ENCODE data around the gene HELZ. TPM values are rescaled to one million over a fixed set of nuclear protein-coding genes. Genes with fewer than 3 reads are reported as not detected.

HELZ gene
- total RNA-seq, 6 donors from 2014 or later, result 52.1 to 166 (median 60.8) TPM

DNA sequence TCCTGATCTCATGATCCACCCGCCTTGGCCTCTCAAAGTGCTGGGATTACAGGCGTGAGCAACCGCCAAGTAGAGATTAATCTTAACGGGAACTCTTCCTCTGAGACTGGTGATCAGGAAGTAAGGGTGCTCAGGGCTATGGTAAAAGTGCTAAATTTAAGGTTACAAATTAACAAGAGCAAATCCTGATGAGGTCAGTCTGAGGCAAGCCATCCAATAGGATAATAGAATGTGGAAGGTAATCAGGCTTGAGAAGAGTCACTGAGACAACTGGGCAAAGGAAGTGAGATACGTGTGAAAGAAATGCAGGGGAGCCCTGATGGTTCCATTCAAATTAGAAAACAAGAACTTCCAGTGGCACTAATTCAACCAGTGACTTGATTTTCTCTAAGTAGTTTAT is 131.5 kb downstream of the HELZ start:
- ATAC-seq (ENCODE audit: low FRiP score in 2 of 2) (no peak), DNase-seq (no peak)
- no peak overlapping the region for H3K27ac ChIP-seq
- no peak overlapping the region for H3K4me3 ChIP-seq
- H3K4me1 ChIP-seq, result peaks cover 0 to 5% (median 0%) of the 10 kb centered on the region in 4 donors
- peaks cover 14 to 71% (median 37%) of the 10 kb centered on the region in 4 donors for H3K36me3 ChIP-seq
- H3K9me3 ChIP-seq, result peaks cover 4 to 9% (median 5%) of the 10 kb centered on the region in 4 donors
- H3K27me3 ChIP-seq, result no peaks in the 10 kb centered on the region
- TF ChIP-seq, protein P1, sequence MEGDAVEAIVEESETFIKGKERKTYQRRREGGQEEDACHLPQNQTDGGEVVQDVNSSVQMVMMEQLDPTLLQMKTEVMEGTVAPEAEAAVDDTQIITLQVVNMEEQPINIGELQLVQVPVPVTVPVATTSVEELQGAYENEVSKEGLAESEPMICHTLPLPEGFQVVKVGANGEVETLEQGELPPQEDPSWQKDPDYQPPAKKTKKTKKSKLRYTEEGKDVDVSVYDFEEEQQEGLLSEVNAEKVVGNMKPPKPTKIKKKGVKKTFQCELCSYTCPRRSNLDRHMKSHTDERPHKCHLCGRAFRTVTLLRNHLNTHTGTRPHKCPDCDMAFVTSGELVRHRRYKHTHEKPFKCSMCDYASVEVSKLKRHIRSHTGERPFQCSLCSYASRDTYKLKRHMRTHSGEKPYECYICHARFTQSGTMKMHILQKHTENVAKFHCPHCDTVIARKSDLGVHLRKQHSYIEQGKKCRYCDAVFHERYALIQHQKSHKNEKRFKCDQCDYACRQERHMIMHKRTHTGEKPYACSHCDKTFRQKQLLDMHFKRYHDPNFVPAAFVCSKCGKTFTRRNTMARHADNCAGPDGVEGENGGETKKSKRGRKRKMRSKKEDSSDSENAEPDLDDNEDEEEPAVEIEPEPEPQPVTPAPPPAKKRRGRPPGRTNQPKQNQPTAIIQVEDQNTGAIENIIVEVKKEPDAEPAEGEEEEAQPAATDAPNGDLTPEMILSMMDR (IDR thresholded peaks at IDR 0.05), result no peak
- WGBS, 2 donors, result 97 to 99% methylated on average over 5 of the region's 5 CpGs

- Histone ChIP-seq H3K27ac (no peak overlapping the region), H3K4me1 (peaks cover 0 to 5% (median 0%) of the 10 kb centered on the region in 4 donors), H3K4me3 (no peak overlapping the region), H3K9me3 (peaks cover 4 to 6% (median 4%) of the 10 kb centered on the region in 4 donors), H3K36me3 (peaks cover 30 to 72% (median 51%) of the 10 kb centered on the region in 4 donors), H3K27me3 (no peaks in the 10 kb centered on the region)
- no peak for DNase-seq
- 71% methylated on average over 1 of the region's 1 CpG for WGBS, 2 donors
- ATAC-seq (ENCODE audit: low FRiP score in 2 of 2), result no peak
- TF ChIP-seq POLR2AphosphoS5 (IDR thresholded peaks at IDR 0.05) (no peak), EP300 (IDR thresholded peaks at IDR 0.05) (no peak), POLR2A (IDR thresholded peaks at IDR 0.05) (no peak)
- TF ChIP-seq, protein P1 (IDR thresholded peaks at IDR 0.05), result no peak
Observed at GRCh38 chr17:67111808-67112207, 133.2 kb downstream of the HELZ start.

DNA sequence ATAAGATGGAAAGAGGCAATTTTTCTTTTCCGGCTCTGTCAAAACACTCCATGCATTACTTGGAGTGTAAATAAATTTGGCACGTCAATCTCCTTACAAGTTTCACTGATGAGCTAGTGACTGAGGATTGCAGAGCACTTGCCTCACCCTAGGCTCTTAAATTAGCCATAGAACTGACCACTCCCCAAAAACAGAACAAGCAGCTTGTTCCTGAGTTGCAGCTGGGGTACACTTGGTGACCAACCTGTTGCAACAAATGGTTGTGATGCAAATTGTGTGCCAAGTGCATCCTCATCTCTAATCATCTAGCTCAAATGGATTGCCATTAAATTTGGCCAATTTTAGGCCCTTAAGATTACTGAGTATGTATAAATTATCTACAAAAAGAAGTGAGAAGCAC is 133.7 kb downstream of the HELZ start:
- no peak for DNase-seq
- Histone ChIP-seq H3K36me3 (peaks cover 34 to 77% (median 56%) of the 10 kb centered on the region in 4 donors), H3K9me3 (peaks cover 0 to 4% (median 1%) of the 10 kb centered on the region in 4 donors), H3K4me1 (peaks cover 0 to 5% (median 0%) of the 10 kb centered on the region in 4 donors), H3K27ac (no peak overlapping the region), H3K4me3 (no peak overlapping the region), H3K27me3 (no peaks in the 10 kb centered on the region)
- no peak for ATAC-seq (ENCODE audit: low FRiP score in 2 of 2)
- WGBS, 2 donors, result 84 to 86% methylated on average over 2 of the region's 2 CpGs
- TF ChIP-seq, protein P1 (IDR thresholded peaks at IDR 0.05), result no peak
- TF ChIP-seq POLR2A (IDR thresholded peaks at IDR 0.05), result no peak

DNA sequence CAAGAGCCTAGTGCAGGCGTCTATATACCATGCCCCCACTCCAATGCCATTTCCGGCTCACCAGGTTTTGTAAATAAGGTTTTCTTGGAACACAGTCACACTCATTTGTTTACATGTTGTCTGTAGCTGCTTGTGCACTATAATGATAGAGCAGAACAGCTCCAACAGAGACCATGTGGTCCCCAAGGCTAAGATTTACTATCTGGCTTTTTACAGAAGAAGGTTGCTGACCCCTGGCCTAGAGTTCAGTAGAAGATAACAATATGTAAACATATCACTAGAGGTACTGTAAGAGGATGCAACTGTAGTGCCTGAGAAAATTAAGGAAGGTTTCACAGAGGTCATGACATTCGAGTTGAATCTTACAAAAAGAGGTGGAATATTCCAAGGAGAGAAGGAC is 134.4 kb downstream of the HELZ start:
- Histone ChIP-seq H3K9me3 (no peaks in the 10 kb centered on the region), H3K27ac (no peak overlapping the region), H3K27me3 (no peaks in the 10 kb centered on the region), H3K4me3 (no peak overlapping the region), H3K36me3 (peaks cover 34 to 83% (median 58%) of the 10 kb centered on the region in 4 donors), H3K4me1 (peaks cover 0 to 5% (median 0%) of the 10 kb centered on the region in 4 donors)
- ATAC-seq (ENCODE audit: low FRiP score in 2 of 2) (no peak), DNase-seq (no peak)
- 71 to 79% methylated on average over 3 of the region's 3 CpGs for WGBS, 2 donors
- TF ChIP-seq POLR2A (IDR thresholded peaks at IDR 0.05), result no peak
- TF ChIP-seq, protein P1 (IDR thresholded peaks at IDR 0.05), result no peak
- TF ChIP-seq POLR2AphosphoS5 (IDR thresholded peaks at IDR 0.05), result no peak
- TF ChIP-seq EP300 (IDR thresholded peaks at IDR 0.05), result no peak

DNA sequence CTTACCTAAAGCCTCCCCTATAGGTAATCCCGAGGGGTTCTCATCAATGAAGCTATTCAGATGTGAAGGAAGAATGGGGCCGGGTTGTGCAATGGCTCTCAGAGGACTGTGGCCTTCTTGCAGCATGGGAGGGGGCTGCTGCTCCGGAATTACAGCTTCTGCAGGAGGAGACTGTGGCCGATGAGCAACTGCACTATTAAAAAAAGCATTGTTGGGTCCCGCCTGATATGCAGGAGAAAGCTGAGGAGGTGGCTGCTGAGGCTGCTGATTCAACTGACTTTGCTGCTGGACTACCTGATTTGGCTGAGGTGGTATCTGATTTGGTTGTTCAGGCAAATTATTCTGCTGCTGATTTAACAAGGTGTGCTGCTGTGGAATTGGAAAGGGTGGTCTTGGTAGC is 135.9 kb downstream of the HELZ start:
- no peaks in the 10 kb centered on the region for H3K27me3 ChIP-seq
- no peaks in the 10 kb centered on the region for H3K9me3 ChIP-seq
- H3K4me3 ChIP-seq, result no peak overlapping the region
- no peak for TF ChIP-seq EP300 (IDR thresholded peaks at IDR 0.05)
- no peak for TF ChIP-seq POLR2A (IDR thresholded peaks at IDR 0.05)
- TF ChIP-seq, protein P1 (IDR thresholded peaks at IDR 0.05), result no peak
- no peak for TF ChIP-seq POLR2AphosphoS5 (IDR thresholded peaks at IDR 0.05)
- peaks cover 0 to 8% (median 0%) of the 10 kb centered on the region in 4 donors for H3K4me1 ChIP-seq
- no peak for DNase-seq
- no peak for ATAC-seq (ENCODE audit: low FRiP score in 2 of 2)
- H3K27ac ChIP-seq, result no peak overlapping the region
- H3K36me3 ChIP-seq, result peaks cover 34 to 89% (median 54%) of the 10 kb centered on the region in 4 donors
- WGBS, 2 donors, result 85 to 87% methylated on average over 5 of the region's 5 CpGs
